GM12878 (cell line): ENCODE measurements around the gene CYBC1. TPM values are rescaled to one million over a fixed set of nuclear protein-coding genes. Genes with fewer than 3 reads are reported as not detected.

Experiments
- ATF2 ChIP-seq: IDR thresholded peaks from 2 replicates; pipeline ENCODE4 v1.6.1; 2012; ENCODE audit warnings: low read length, inconsistent platforms
- BACH1 ChIP-seq: fragments of 450-650 bp; IDR thresholded peaks from 2 replicates; pipeline ENCODE4 v1.6.1; 2017; ENCODE audit warnings: mild to moderate bottlenecking, borderline replicate concordance
- CBX3 ChIP-seq: fragments of 200-600 bp; sonication (generic); IDR thresholded peaks from 2 replicates; pipeline ENCODE4 v1.6.1; 2016; ENCODE audit warnings: low read depth, borderline replicate concordance
- DPF2 ChIP-seq: fragments of 450-650 bp; IDR thresholded peaks from 2 replicates; pipeline ENCODE4 v1.6.1; 2017; ENCODE audit warnings: mild to moderate bottlenecking
- FOXM1 ChIP-seq: IDR thresholded peaks from 2 replicates; pipeline ENCODE4 v1.6.1; 2012; ENCODE audit warnings: low read depth, mild to moderate bottlenecking, inconsistent platforms, low read length, moderate library complexity
- HDGF ChIP-seq: fragments of 450-650 bp; IDR thresholded peaks from 2 replicates; pipeline ENCODE4 v1.6.1; 2016; ENCODE audit warnings: antibody characterized with exemption
- KDM1A ChIP-seq: fragments of 200-600 bp; sonication (generic); IDR thresholded peaks from 2 replicates; pipeline ENCODE4 v1.6.1; 2016; ENCODE audit warnings: borderline replicate concordance
- NFYA ChIP-seq: IDR thresholded peaks from 2 replicates; pipeline ENCODE4 v1.6.1; 2011; ENCODE audit warnings: low read depth, mild to moderate bottlenecking, low read length, improper control_type of control experiment, borderline replicate concordance
- NKRF ChIP-seq: fragments of 450-650 bp; conservative IDR thresholded peaks from 2 replicates; pipeline ENCODE4 v1.6.1; 2017; ENCODE audit warnings: mild to moderate bottlenecking, moderate library complexity
- POLR2A ChIP-seq: IDR thresholded peaks from 2 replicates; pipeline ENCODE4 v1.6.1; 2011; ENCODE audit warnings: low read depth, mild to moderate bottlenecking, low read length
- POU2F2 ChIP-seq: IDR thresholded peaks from 3 replicates; pipeline ENCODE4 v1.6.1; 2011; ENCODE audit warnings: low read depth, mild to moderate bottlenecking, low read length, borderline replicate concordance
- STAT1 ChIP-seq: fragments of 450-650 bp; conservative IDR thresholded peaks from 2 replicates; pipeline ENCODE4 v1.6.1; 2014; ENCODE audit warnings: antibody characterized with exemption, mild to moderate bottlenecking
- SUZ12 ChIP-seq: fragments of 200-600 bp; sonication (generic); IDR thresholded peaks from one replicate; pipeline ENCODE4 v1.6.1; 2018; ENCODE audit warnings: antibody characterized with exemption, mild to moderate bottlenecking; ENCODE audit not compliant: unreplicated experiment
- TCF12 ChIP-seq: IDR thresholded peaks from 2 replicates; pipeline ENCODE4 v1.6.1; 2011; ENCODE audit warnings: low read depth, mild to moderate bottlenecking, low read length
- USF1 ChIP-seq: IDR thresholded peaks from 2 replicates; pipeline ENCODE4 v1.6.1; 2011; ENCODE audit warnings: borderline replicate concordance, low read depth, mild to moderate bottlenecking, moderate library complexity, mixed read lengths, low read length; ENCODE audit not compliant: insufficient read depth; ENCODE audit errors: extremely low read length
- ZBTB11 ChIP-seq: fragments of 450-650 bp; formaldehyde crosslinking; IDR thresholded peaks from 2 replicates; pipeline ENCODE4 v1.5.0; 2022; ENCODE audit warnings: mild to moderate bottlenecking, missing genetic modification characterization
- ZBTB40 ChIP-seq: fragments of 450-650 bp; IDR thresholded peaks from 2 replicates; pipeline ENCODE4 v1.6.1; 2016; ENCODE audit warnings: mild to moderate bottlenecking, moderate library complexity, borderline replicate concordance
- ZNF217 ChIP-seq: fragments of 450-650 bp; IDR thresholded peaks from 2 replicates; pipeline ENCODE4 v1.6.1; 2017; ENCODE audit warnings: antibody characterized with exemption, mild to moderate bottlenecking
- ZSCAN29 ChIP-seq: fragments of 450-650 bp; IDR thresholded peaks from 2 replicates; pipeline ENCODE4 v1.6.1; 2017; ENCODE audit warnings: mild to moderate bottlenecking, moderate library complexity
- polyA plus RNA-seq, 11 experiments: library from polyadenylated mRNA; depleted of rRNA in 4 of 11; unstranded in 6 of 11; stranded (reverse) in 5 of 11; fragments of >200 nt; fragmentation: Nextera tagmentation in 4 of 11; fragmentation: Illumina TruSeq in 1 of 11; extraction: Ambion mirVana in 4 of 11; extraction: Trizol in 1 of 11; gene quantifications; 1 replicate in 1 of 11; 2 replicates in 10 of 11; pipeline versions ENCODE4 v1.2.1 to v1.2.3, GENCODE V29; 2011 to 2016; ENCODE audit warnings: inconsistent platforms in 2 of 11, missing spikeins in 2 of 11, low read depth in 1 of 11
- total RNA-seq, 4 experiments: library from RNA; depleted of rRNA in 3 of 4; stranded (reverse); fragments of >200 nt in 3 of 4; fragmentation: Illumina TruSeq in 1 of 4; extraction: Trizol in 1 of 4; gene quantifications; 2 replicates each; pipeline versions ENCODE4 v1.2.1 to v1.2.3, GENCODE V29; 2013 to 2021

The CYBC1 gene
- total and polyA plus RNA-seq, 10 of the 15 experiments (the other 5 are each of a cell fraction or from before 2014, with no cell fraction given), result 4.2 to 162 (median 133) TPM

- TF ChIP-seq ZBTB11 (CRISPR knock-in tag), result no peak
- no peak for TF ChIP-seq TCF12
- TF ChIP-seq ATF2, result no peak
- TF ChIP-seq STAT1, result no peak
- no peak for TF ChIP-seq POU2F2
- TF ChIP-seq HDGF, result no peak
- TF ChIP-seq CBX3, result no peak
- TF ChIP-seq NKRF, result peak; percentile 69
- TF ChIP-seq USF1, result no peak
- no peak for TF ChIP-seq KDM1A
- no peak for TF ChIP-seq BACH1
- TF ChIP-seq FOXM1, result no peak
- no peak for TF ChIP-seq DPF2
- TF ChIP-seq ZNF217, result no peak
- TF ChIP-seq NFYA, result no peak
- peak; percentile 28; the same call in 1 of the 2 replicates for TF ChIP-seq ZBTB40
- TF ChIP-seq ZSCAN29, result no peak
- TF ChIP-seq POLR2A, result no peak
- no peak for TF ChIP-seq SUZ12
Observed at GRCh38 chr17:82414548-82415281, 35.8 kb downstream of the CYBC1 start (continued).
